Esophagus muscularis mucosa (tissue), 4 donors: ENCODE results near the gene COL4A1. TPM values are rescaled to one million over a fixed set of nuclear protein-coding genes. Genes with fewer than 3 reads are reported as not detected.

Experiments used
- DNase-seq: peaks from one replicate; pipeline ENCODE4 v3.0.0-alpha.2; 2017; ENCODE audit errors: extremely low spot score
- H3K27ac ChIP-seq, 4 donors: fragments of 200-600 bp; sonication (generic); replicated peaks in 1 of 4; 1 replicate in 3 of 4; 2 replicates in 1 of 4; pipeline ENCODE4 v1.5.1; 2016 to 2019; ENCODE audit warnings: mild to moderate bottlenecking in 1 of 4
- H3K27me3 ChIP-seq, 4 donors: fragments of 200-600 bp; sonication (generic); one replicate each; pipeline versions ENCODE4 v1.5.1 to v1.6.0; 2016 to 2019
- H3K36me3 ChIP-seq, 4 donors: fragments of 200-600 bp; sonication (generic); one replicate each; pipeline ENCODE4 v1.5.1; 2016 to 2019
- H3K4me1 ChIP-seq, 4 donors: fragments of 200-600 bp; sonication (generic); one replicate each; pipeline ENCODE4 v1.5.1; 2016 to 2019
- H3K4me3 ChIP-seq, 4 donors: fragments of 200-600 bp; sonication (generic); 1 replicate in 2 of 4; 2 replicates in 2 of 4; pipeline ENCODE4 v1.5.1; 2016 to 2019; ENCODE audit warnings: mild to moderate bottlenecking in 4 of 4, moderate library complexity in 1 of 4
- H3K9me3 ChIP-seq, 4 donors: fragments of 200-600 bp; sonication (generic); 1 replicate in 3 of 4; 2 replicates in 1 of 4; pipeline ENCODE4 v1.5.1; 2016 to 2019
- EP300 ChIP-seq: sonication (generic); formaldehyde crosslinking; IDR thresholded peaks from one replicate; pipeline ENCODE4 v1.6.1; 2017; ENCODE audit warnings: antibody characterized with exemption
- POLR2A ChIP-seq: fragments of 450-650 bp; IDR thresholded peaks from one replicate; pipeline ENCODE4 v1.6.1; 2017; ENCODE audit warnings: antibody characterized with exemption, moderate library complexity, mild to moderate bottlenecking, low read depth
- POLR2AphosphoS5 ChIP-seq, 2 donors: sonication (generic); formaldehyde crosslinking; IDR thresholded peaks; one replicate each; pipeline ENCODE4 v1.6.1; 2017; ENCODE audit warnings: antibody characterized with exemption in 2 of 2
- WGBS: methylation state at CpG from one replicate; pipeline ENCODE4 v1.1.5; 2018; 5-methylcytosine and 5-hydroxymethylcytosine counted together
- intact Hi-C: fragments of 100-400 bp; cut with DNase I; formaldehyde crosslinking; loops from one replicate; pipeline ENCODE4 v1.15.1; 2023
- total RNA-seq, 4 donors: library from RNA; depleted of rRNA; stranded (reverse); fragments of >200 nt; gene quantifications; one replicate each; pipeline versions ENCODE4 v1.1.0 to v1.2.1, GENCODE V29; 2016
- TF ChIP-seq, protein P1 (sequence below), 3 experiments: fragments of 200-600 bp in 2 of 3; fragments of 450-650 bp in 1 of 3; sonication (generic) in 2 of 3; IDR thresholded peaks; one replicate each; pipeline ENCODE4 v1.5.1; 2017 to 2019; ENCODE audit warnings: antibody characterized with exemption in 3 of 3, mild to moderate bottlenecking in 2 of 3, moderate library complexity in 1 of 3

Gene COL4A1
- total RNA-seq, 4 donors from 2014 or later = 328 to 578 (median 405) TPM

DNA sequence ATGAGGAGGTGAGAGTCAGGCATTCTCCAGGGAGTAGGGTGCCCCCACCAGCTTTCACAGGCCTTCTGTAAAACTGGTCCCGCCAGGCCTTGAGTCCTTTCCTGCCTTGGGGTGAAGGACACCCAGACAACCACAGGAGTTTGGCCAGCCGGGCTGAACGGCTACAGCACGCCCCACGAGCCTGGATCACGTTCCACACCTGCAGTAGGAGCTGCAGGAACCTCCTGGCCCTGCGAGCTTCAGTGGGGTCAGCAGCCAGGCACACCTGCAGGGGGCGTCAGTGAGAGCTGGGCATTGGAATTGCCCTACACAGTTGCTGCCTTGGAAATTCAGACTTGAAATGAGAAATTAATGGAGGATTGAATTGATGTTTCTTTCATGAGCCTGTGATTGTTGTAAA, 45.8 kb upstream of the COL4A1 start:
- Histone ChIP-seq H3K4me3 (no peak overlapping the region), H3K4me1 (peaks cover 58 to 92% (median 89%) of the 10 kb centered on the region in 4 donors), H3K36me3 (peaks cover 0 to 7% (median 4%) of the 10 kb centered on the region in 4 donors), H3K9me3 (no peaks in the 10 kb centered on the region), H3K27me3 (no peaks in the 10 kb centered on the region), H3K27ac (peak overlapping the region; percentile 91 to 98 (median 92))
- no CpG with 5 or more reads among the region's 8 CpGs for whole genome bisulfite sequencing
- TF ChIP-seq, protein P1, sequence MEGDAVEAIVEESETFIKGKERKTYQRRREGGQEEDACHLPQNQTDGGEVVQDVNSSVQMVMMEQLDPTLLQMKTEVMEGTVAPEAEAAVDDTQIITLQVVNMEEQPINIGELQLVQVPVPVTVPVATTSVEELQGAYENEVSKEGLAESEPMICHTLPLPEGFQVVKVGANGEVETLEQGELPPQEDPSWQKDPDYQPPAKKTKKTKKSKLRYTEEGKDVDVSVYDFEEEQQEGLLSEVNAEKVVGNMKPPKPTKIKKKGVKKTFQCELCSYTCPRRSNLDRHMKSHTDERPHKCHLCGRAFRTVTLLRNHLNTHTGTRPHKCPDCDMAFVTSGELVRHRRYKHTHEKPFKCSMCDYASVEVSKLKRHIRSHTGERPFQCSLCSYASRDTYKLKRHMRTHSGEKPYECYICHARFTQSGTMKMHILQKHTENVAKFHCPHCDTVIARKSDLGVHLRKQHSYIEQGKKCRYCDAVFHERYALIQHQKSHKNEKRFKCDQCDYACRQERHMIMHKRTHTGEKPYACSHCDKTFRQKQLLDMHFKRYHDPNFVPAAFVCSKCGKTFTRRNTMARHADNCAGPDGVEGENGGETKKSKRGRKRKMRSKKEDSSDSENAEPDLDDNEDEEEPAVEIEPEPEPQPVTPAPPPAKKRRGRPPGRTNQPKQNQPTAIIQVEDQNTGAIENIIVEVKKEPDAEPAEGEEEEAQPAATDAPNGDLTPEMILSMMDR (IDR thresholded peaks at IDR 0.05) = peak; percentile 26 to 35 (median 32)
- TF ChIP-seq POLR2AphosphoS5 (IDR thresholded peaks at IDR 0.05) = no peak
- intact Hi-C loops = no loop called here
- DNase-seq = no peak

DNA sequence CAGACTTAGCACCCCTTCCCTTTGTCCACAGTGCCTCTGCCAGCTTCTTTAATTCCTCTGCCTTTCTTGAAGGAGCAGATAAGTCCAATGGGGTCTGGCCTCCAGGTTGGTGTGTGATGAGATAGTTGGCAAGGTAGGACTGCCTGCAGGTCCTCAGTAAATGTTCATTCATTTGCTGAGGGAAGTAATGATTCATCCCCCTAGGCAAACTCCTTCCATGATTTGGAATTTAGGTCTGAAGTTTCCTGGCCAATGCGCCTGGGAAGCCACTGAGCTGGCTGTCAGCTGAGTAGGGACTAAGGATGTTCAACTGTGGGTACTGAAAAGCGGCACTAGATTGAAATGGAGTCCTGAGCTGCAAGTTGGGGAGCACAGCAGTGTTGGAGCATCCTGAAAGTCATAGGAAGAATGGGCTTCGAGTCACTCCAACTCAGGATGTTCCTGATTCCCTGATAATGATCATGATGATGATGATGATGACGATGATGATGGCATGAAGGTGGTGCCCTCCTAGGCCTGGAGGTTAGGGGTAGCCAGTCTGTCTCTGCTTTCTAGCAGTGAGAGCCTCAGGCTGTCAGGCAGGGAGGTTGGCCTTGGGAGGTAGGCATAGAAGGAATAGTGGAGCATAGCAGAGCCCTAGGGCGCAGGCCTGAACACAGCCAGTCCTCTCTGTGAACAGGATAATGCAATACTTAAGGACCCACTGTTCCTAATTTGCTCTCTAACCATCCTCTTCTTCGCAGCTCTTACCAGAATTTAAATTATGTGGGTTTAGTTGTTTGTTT, 44.9 kb upstream of the COL4A1 start:
- H3K27ac ChIP-seq = peak overlapping the region; percentile 91 to 98 (median 92)
- intact Hi-C loops = no loop called here
- H3K36me3 ChIP-seq = no peaks in the 10 kb centered on the region
- TF ChIP-seq, protein P1 (IDR thresholded peaks at IDR 0.05) = no peak
- H3K27me3 ChIP-seq = no peaks in the 10 kb centered on the region
- WGBS = 87% methylated on average over 6 of the region's 6 CpGs
- H3K9me3 ChIP-seq = no peaks in the 10 kb centered on the region
- H3K4me3 ChIP-seq = no peak overlapping the region
- no peak for DNase-seq
- peaks cover 67 to 97% (median 96%) of the 10 kb centered on the region in 4 donors for H3K4me1 ChIP-seq

DNA sequence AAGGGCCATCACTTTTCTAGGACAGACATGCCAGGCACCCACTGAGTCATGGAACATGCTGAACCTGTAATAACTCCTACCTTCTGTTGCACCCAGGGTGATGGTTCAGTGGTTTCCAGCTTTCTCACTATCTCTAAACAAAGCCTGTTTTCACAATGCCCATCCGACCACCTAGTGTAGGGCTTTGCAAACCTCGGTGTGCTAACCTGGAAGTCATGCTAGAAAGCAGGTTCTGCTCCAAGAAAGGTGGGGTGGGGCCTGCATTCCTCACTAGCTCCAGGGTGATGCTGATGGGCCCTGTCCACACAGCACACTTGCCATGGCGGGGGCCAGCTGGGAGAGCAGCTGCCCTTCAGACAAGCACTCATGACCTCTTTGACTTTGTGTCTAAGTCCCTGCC, 43.6 kb upstream of the COL4A1 start:
- whole genome bisulfite sequencing = 70% methylated on average over 3 of the region's 3 CpGs
- no peak for DNase-seq
- no peaks in the 10 kb centered on the region for H3K27me3 ChIP-seq
- H3K27ac ChIP-seq = peak overlapping the region; percentile 91 to 98 (median 92)
- H3K4me3 ChIP-seq = no peak overlapping the region
- TF ChIP-seq EP300 (no peak), POLR2AphosphoS5 (IDR thresholded peaks at IDR 0.05) (no peak), POLR2A (no peak)
- TF ChIP-seq, protein P1 (IDR thresholded peaks at IDR 0.05) = no peak
- no peaks in the 10 kb centered on the region for H3K36me3 ChIP-seq
- peaks cover 72 to 96% (median 95%) of the 10 kb centered on the region in 4 donors for H3K4me1 ChIP-seq
- intact Hi-C loops = no loop called here
- H3K9me3 ChIP-seq = no peaks in the 10 kb centered on the region

DNA sequence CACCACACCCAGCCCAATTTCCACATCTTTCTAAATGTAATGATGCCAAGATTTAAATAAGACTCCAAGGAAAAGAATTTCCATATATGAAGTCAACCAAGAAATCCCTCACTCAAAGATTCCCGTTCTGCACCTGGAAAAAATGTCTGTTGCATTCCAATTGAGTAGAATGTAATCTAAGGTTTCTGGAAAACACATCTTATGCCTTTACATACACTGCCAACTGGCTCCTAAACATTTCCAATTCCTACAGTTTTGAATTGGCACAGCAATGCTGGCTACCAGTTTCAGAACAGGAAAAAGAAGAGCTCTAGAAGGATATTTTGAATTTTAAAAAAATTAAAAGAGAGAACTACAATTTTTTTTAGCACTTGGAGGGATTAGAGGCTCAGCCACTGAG, 43.1 kb upstream of the COL4A1 start:
- H3K9me3 ChIP-seq = no peaks in the 10 kb centered on the region
- TF ChIP-seq POLR2AphosphoS5 (IDR thresholded peaks at IDR 0.05) = no peak
- intact Hi-C loops = no loop called here
- H3K27me3 ChIP-seq = no peaks in the 10 kb centered on the region
- WGBS = 63% methylated on average over 1 of the region's 1 CpG
- H3K27ac ChIP-seq = peak overlapping the region; percentile 91 to 98 (median 92)
- H3K36me3 ChIP-seq = no peaks in the 10 kb centered on the region
- DNase-seq = no peak
- H3K4me1 ChIP-seq = peaks cover 72 to 98% (median 97%) of the 10 kb centered on the region in 4 donors
- no peak overlapping the region for H3K4me3 ChIP-seq

DNA sequence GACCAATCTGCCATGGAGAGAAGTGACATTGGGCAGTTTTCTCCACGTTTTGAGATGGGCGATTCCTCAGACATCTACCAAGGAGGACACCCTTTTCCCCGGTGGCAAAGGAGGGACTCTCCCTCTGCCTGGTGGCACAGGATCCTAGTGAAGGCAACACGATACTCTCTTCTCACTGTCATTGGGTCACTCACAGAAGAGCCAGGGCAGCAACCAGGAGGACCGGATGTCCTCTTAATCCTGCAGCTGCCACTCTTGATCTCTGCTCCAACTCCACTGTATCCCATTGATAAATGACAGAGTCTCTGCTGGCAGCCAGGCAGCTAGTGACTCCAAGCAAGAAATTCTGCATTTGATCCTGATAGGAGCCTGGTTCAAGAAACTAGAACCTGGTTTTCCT, 42.3 kb upstream of the COL4A1 start:
- intact Hi-C loops = loop anchor here (5.0 kb wide), 1 partner anchor 48 kb away; no protein-coding TSS in a partner anchor
- H3K27me3 ChIP-seq = no peaks in the 10 kb centered on the region
- H3K27ac ChIP-seq = peak overlapping the region; percentile 91 to 98 (median 92)
- H3K9me3 ChIP-seq = no peaks in the 10 kb centered on the region
- TF ChIP-seq POLR2A = no peak
- TF ChIP-seq, protein P1 (IDR thresholded peaks at IDR 0.05) = no peak
- no peak for TF ChIP-seq EP300
- no peak for TF ChIP-seq POLR2AphosphoS5 (IDR thresholded peaks at IDR 0.05)
- H3K4me3 ChIP-seq = no peak overlapping the region
- H3K36me3 ChIP-seq = no peaks in the 10 kb centered on the region
- peaks cover 63 to 98% (median 97%) of the 10 kb centered on the region in 4 donors for H3K4me1 ChIP-seq
- DNase-seq = no peak
- WGBS = 83% methylated on average over 5 of the region's 5 CpGs
